HepG2 (cell line): ENCODE results near the gene JUND. TPM values are rescaled to one million over a fixed set of nuclear protein-coding genes. Genes with fewer than 3 reads are reported as not detected.

Experiments used
- ARNT ChIP-seq: fragments of 450-650 bp; IDR thresholded peaks from 2 replicates; pipeline ENCODE4 v1.6.1; 2017
- CREM ChIP-seq, 2 experiments: sonication (generic) in 1 of 2; formaldehyde crosslinking in 1 of 2; IDR thresholded peaks; 2 replicates each; pipeline versions ENCODE4 v1.4.0 to v1.6.1; 2016 to 2020; ENCODE audit warnings: antibody characterized with exemption in 1 of 2, mild to moderate bottlenecking in 1 of 2, missing genetic modification reagents in 1 of 2
- HMGA1 ChIP-seq: sonication (generic); formaldehyde crosslinking; conservative IDR thresholded peaks from 2 replicates; pipeline ENCODE4 v1.4.0; 2020; ENCODE audit warnings: missing genetic modification reagents
- MAFG ChIP-seq: sonication (generic); formaldehyde crosslinking; IDR thresholded peaks from 2 replicates; pipeline ENCODE4 v1.5.1; 2020; ENCODE audit warnings: mild to moderate bottlenecking, missing genetic modification reagents
- MATR3 ChIP-seq: sonication (generic); formaldehyde crosslinking; IDR thresholded peaks from 2 replicates; pipeline ENCODE4 v1.4.0; 2020; ENCODE audit warnings: missing genetic modification reagents
- NFYB ChIP-seq: sonication (generic); formaldehyde crosslinking; IDR thresholded peaks from 2 replicates; pipeline ENCODE4 v1.4.0; 2020; ENCODE audit warnings: missing genetic modification reagents
- RBAK ChIP-seq: sonication (generic); formaldehyde crosslinking; IDR thresholded peaks from 2 replicates; pipeline ENCODE4 v1.5.1; 2020; ENCODE audit warnings: mild to moderate bottlenecking, missing genetic modification reagents
- SRSF4 ChIP-seq: fragments of 200-400 bp; formaldehyde crosslinking; IDR thresholded peaks from one replicate; pipeline ENCODE4 v1.6.1; 2018; ENCODE audit warnings: mild to moderate bottlenecking, low read depth, low read length, moderate library complexity; ENCODE audit not compliant: poor library complexity, severe bottlenecking
- STAG1 ChIP-seq: sonication (generic); formaldehyde crosslinking; IDR thresholded peaks from 2 replicates; pipeline ENCODE4 v1.4.0; 2020; ENCODE audit warnings: missing genetic modification reagents
- XRCC5 ChIP-seq: fragments of 200-400 bp; formaldehyde crosslinking; optimal IDR thresholded peaks from 2 replicates; pipeline ENCODE3; 2017; ENCODE audit warnings: mild to moderate bottlenecking, low read length
- ZBTB2 ChIP-seq: sonication (generic); formaldehyde crosslinking; IDR thresholded peaks from 2 replicates; pipeline ENCODE4 v1.8.0; 2022; ENCODE audit warnings: low read depth, missing genetic modification reagents
- ZNF124 ChIP-seq: sonication (generic); formaldehyde crosslinking; IDR thresholded peaks from 2 replicates; pipeline ENCODE4 v1.4.0; 2020; ENCODE audit warnings: missing genetic modification reagents
- ZNF562 ChIP-seq: sonication (generic); formaldehyde crosslinking; IDR thresholded peaks from 2 replicates; pipeline ENCODE4 v1.8.0; 2022; ENCODE audit warnings: missing genetic modification reagents, borderline replicate concordance
- ZNF574 ChIP-seq: sonication (generic); formaldehyde crosslinking; IDR thresholded peaks from 2 replicates; pipeline ENCODE4 v1.4.0; 2020; ENCODE audit warnings: missing genetic modification reagents
- ZNF816 ChIP-seq: sonication (generic); formaldehyde crosslinking; IDR thresholded peaks from 2 replicates; pipeline ENCODE4 v1.8.0; 2022; ENCODE audit warnings: missing genetic modification reagents, mild to moderate bottlenecking, borderline replicate concordance
- ZNF879 ChIP-seq: sonication (generic); formaldehyde crosslinking; IDR thresholded peaks from 2 replicates; pipeline ENCODE4 v1.8.1; 2023; ENCODE audit warnings: missing genetic modification reagents
- ZSCAN21 ChIP-seq: sonication (generic); formaldehyde crosslinking; IDR thresholded peaks from 2 replicates; pipeline ENCODE4 v1.8.0; 2022; ENCODE audit warnings: mild to moderate bottlenecking, missing genetic modification reagents, moderate library complexity, borderline replicate concordance
- polyA plus RNA-seq, 8 experiments: library from polyadenylated mRNA; depleted of rRNA in 3 of 8; stranded (reverse) in 7 of 8; unstranded in 1 of 8; fragments of >200 nt; fragmentation: Illumina TruSeq in 4 of 8; extraction: Trizol in 4 of 8; gene quantifications; 2 replicates each; pipeline versions ENCODE4 v1.2.1 to v1.2.3, GENCODE V29; 2011 to 2016; ENCODE audit warnings: low read depth in 4 of 8, missing spikeins in 1 of 8, mixed read lengths in 1 of 8; ENCODE audit not compliant: insufficient read depth in 1 of 8
- total RNA-seq, 5 experiments: library from RNA; depleted of rRNA; stranded (reverse); fragments of >200 nt; fragmentation: Illumina TruSeq; extraction: Trizol; gene quantifications; 2 replicates each; pipeline ENCODE4 v1.2.3, GENCODE V29; 2016; ENCODE audit warnings: low read depth in 1 of 5
- TF ChIP-seq, protein P1 (sequence below): sonication (generic); formaldehyde crosslinking; IDR thresholded peaks from 2 replicates; pipeline ENCODE4 v1.8.1; 2022; ENCODE audit warnings: low read depth, mild to moderate bottlenecking, missing genetic modification reagents
- TF ChIP-seq, protein P2 (sequence below): sonication (generic); formaldehyde crosslinking; conservative IDR thresholded peaks from 2 replicates; pipeline ENCODE4 v1.8.0; 2022; ENCODE audit warnings: mild to moderate bottlenecking, moderate library complexity, missing genetic modification reagents

JUND gene
- total and polyA plus RNA-seq, 2 of the 13 experiments (the other 11 are each of a cell fraction or from before 2014, with no cell fraction given) = 41.2 to 59.8 TPM

- TF ChIP-seq ARNT = no peak
- no peak for TF ChIP-seq MAFG (CRISPR knock-in tag)
- TF ChIP-seq ZNF124 (CRISPR knock-in tag) = no peak
- TF ChIP-seq MATR3 (CRISPR knock-in tag) = no peak
- no peak for TF ChIP-seq HMGA1 (CRISPR knock-in tag)
- peak; percentile 92 for TF ChIP-seq NFYB (CRISPR knock-in tag)
- peak; percentile 68 for TF ChIP-seq XRCC5
- peak; percentile 79 for TF ChIP-seq ZSCAN21
- TF ChIP-seq ZNF816 (CRISPR knock-in tag) = peak; percentile 64; the same call in 1 of the 2 replicates
- TF ChIP-seq RBAK (CRISPR knock-in tag) = no peak
- TF ChIP-seq ZNF574 (CRISPR knock-in tag) = peak; percentile 87
- TF ChIP-seq CREM (IDR thresholded peaks at IDR 0.05) = peak; percentile 57; the same call in 1 of the 2 replicates
- TF ChIP-seq CREM (CRISPR knock-in tag; IDR thresholded peaks at IDR 0.05) = no peak
- TF ChIP-seq, protein P1, sequence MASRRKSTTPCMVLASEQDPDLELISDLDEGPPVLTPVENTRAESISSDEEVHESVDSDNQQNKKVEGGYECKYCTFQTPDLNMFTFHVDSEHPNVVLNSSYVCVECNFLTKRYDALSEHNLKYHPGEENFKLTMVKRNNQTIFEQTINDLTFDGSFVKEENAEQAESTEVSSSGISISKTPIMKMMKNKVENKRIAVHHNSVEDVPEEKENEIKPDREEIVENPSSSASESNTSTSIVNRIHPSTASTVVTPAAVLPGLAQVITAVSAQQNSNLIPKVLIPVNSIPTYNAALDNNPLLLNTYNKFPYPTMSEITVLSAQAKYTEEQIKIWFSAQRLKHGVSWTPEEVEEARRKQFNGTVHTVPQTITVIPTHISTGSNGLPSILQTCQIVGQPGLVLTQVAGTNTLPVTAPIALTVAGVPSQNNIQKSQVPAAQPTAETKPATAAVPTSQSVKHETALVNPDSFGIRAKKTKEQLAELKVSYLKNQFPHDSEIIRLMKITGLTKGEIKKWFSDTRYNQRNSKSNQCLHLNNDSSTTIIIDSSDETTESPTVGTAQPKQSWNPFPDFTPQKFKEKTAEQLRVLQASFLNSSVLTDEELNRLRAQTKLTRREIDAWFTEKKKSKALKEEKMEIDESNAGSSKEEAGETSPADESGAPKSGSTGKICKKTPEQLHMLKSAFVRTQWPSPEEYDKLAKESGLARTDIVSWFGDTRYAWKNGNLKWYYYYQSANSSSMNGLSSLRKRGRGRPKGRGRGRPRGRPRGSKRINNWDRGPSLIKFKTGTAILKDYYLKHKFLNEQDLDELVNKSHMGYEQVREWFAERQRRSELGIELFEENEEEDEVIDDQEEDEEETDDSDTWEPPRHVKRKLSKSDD (CRISPR knock-in tag) = peak; percentile 64; the same call in 1 of the 2 replicates
- TF ChIP-seq STAG1 (CRISPR knock-in tag) = peak; percentile 50
- TF ChIP-seq, protein P2, sequence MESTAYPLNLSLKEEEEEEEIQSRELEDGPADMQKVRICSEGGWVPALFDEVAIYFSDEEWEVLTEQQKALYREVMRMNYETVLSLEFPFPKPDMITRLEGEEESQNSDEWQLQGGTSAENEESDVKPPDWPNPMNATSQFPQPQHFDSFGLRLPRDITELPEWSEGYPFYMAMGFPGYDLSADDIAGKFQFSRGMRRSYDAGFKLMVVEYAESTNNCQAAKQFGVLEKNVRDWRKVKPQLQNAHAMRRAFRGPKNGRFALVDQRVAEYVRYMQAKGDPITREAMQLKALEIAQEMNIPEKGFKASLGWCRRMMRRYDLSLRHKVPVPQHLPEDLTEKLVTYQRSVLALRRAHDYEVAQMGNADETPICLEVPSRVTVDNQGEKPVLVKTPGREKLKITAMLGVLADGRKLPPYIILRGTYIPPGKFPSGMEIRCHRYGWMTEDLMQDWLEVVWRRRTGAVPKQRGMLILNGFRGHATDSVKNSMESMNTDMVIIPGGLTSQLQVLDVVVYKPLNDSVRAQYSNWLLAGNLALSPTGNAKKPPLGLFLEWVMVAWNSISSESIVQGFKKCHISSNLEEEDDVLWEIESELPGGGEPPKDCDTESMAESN (CRISPR knock-in tag) = peak; percentile 61; the same call in 1 of the 2 replicates
- TF ChIP-seq ZBTB2 (CRISPR knock-in tag) = peak; percentile 91
- no peak for TF ChIP-seq SRSF4
- no peak for TF ChIP-seq ZNF879 (CRISPR knock-in tag)
- TF ChIP-seq ZNF562 = no peak
Observed at GRCh38 chr19:18322759-18323460, 41.5 kb upstream of the JUND start, which contains the start of gene LSM4 (continued).
